SH-SY5Y (cell line): ENCODE data around the gene ZSCAN5C.

Source experiments
- GATA2 ChIP-seq: IDR thresholded peaks from 2 replicates; pipeline ENCODE4 v1.6.1; 2011; ENCODE audit warnings: mild to moderate bottlenecking, low read depth, low read length
- GATA3 ChIP-seq: IDR thresholded peaks from 2 replicates; pipeline ENCODE4 v1.6.1; 2011; ENCODE audit warnings: low read depth, mild to moderate bottlenecking, low read length, moderate library complexity

DNA sequence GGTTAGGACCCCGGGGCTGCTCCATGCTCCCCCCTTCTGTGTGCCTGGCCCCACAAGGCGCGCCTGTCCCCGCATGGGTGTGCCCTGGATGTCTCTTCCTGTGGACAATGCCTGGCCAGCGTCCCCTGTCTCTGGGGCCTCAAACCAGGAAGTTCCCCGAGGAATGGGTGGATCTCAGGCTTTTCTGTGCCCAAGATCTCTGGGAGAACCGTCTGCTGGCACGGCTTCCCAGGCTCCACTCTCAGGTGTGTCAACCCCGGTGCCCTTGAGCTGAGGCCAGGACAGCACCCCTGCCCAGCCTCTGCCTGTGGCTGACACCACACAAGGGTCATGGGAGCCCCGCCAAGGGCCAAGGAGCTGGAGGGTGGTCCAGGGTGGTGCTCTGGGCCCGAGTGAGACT is 45.3 kb upstream of the ZSCAN5C start:
- no peak for TF ChIP-seq GATA2
- TF ChIP-seq GATA3, result no peak
